Urinary bladder (tissue), 4 donors: ENCODE data around the gene NUB1. TPM values are rescaled to one million over a fixed set of nuclear protein-coding genes. Genes with fewer than 3 reads are reported as not detected.

Experiments
- DNase-seq: peaks from one replicate; pipeline ENCODE4 v3.0.0-alpha.2; 2015; ENCODE audit errors: extremely low spot score
- H3K27ac ChIP-seq: one replicate; pipeline ENCODE4 v1.5.1; 2013; ENCODE audit warnings: low read depth, mild to moderate bottlenecking, moderate library complexity
- H3K36me3 ChIP-seq: one replicate; pipeline ENCODE4 v1.6.1; 2013; ENCODE audit warnings: mild to moderate bottlenecking, moderate library complexity; ENCODE audit not compliant: insufficient read depth
- H3K4me1 ChIP-seq: one replicate; pipeline ENCODE4 v1.6.1; 2013; ENCODE audit warnings: mild to moderate bottlenecking, moderate library complexity; ENCODE audit not compliant: insufficient read depth
- H3K4me3 ChIP-seq: one replicate; pipeline ENCODE4 v1.5.1; 2013; ENCODE audit warnings: low read depth, low read length
- WGBS: extraction: QIAGEN DNeasy Blood & Tissue Kit; methylation state at CpG from one replicate; pipeline ENCODE4 v1.1.7; 2013; 5-methylcytosine and 5-hydroxymethylcytosine counted together
- polyA plus RNA-seq: library from polyadenylated mRNA; stranded (reverse); fragments of 200-250 nt; gene quantifications from one replicate; pipeline ENCODE4 v1.2.3, GENCODE V29; 2013
- total RNA-seq: library from RNA; depleted of rRNA; stranded (reverse); fragments of >200 nt; gene quantifications from one replicate; pipeline ENCODE4 v1.2.3, GENCODE V29; 2014
- donor health status: healthy with polysubstance abuse.
- donor health status: healthy.

Gene NUB1
- total and polyA plus RNA-seq, 2 donors: 41.4 to 45.6 TPM

GRCh38 chr7:151422212-151422611 lies 80.6 kb downstream of the NUB1 start:
- DNase-seq: no peak
- WGBS: 88% methylated on average over 5 of the region's 5 CpGs
- H3K4me1 ChIP-seq: no peaks in the 10 kb centered on the region

GRCh38 chr7:151423226-151423625 lies 81.6 kb downstream of the NUB1 start:
- Histone ChIP-seq H3K36me3 (no peaks in the 10 kb centered on the region), H3K27ac (no peak overlapping the region), H3K4me1 (no peaks in the 10 kb centered on the region), H3K4me3 (no peak overlapping the region)
- WGBS: 83% methylated on average over 7 of the region's 7 CpGs
- no peak for DNase-seq

More at GRCh38 chr7:151422212-151422611, 80.6 kb downstream of the NUB1 start:
- H3K27ac ChIP-seq: no peak overlapping the region
- H3K4me3 ChIP-seq: no peak overlapping the region
- no peaks in the 10 kb centered on the region for H3K36me3 ChIP-seq

- WGBS: 83% methylated on average over 5 of the region's 5 CpGs
- no peak for DNase-seq
- no peaks in the 10 kb centered on the region for H3K4me1 ChIP-seq
Observed at GRCh38 chr7:151423936-151424335, 82.3 kb downstream of the NUB1 start.

GRCh38 chr7:151424799-151425198 lies 83.2 kb downstream of the NUB1 start:
- no peaks in the 10 kb centered on the region for H3K36me3 ChIP-seq
- WGBS: 62% methylated on average over 5 of the region's 5 CpGs
- no peak for DNase-seq
- no peak overlapping the region for H3K27ac ChIP-seq
- H3K4me1 ChIP-seq: no peaks in the 10 kb centered on the region
- H3K4me3 ChIP-seq: no peak overlapping the region

More at GRCh38 chr7:151423936-151424335, 82.3 kb downstream of the NUB1 start:
- no peaks in the 10 kb centered on the region for H3K36me3 ChIP-seq
- no peak overlapping the region for H3K27ac ChIP-seq
- no peak overlapping the region for H3K4me3 ChIP-seq

- Histone ChIP-seq H3K36me3 (no peaks in the 10 kb centered on the region), H3K4me1 (no peaks in the 10 kb centered on the region), H3K4me3 (no peak overlapping the region), H3K27ac (peak overlapping the region; percentile 85)
- DNase-seq: no peak
- WGBS: 29% methylated on average over 7 of the region's 7 CpGs
Observed at GRCh38 chr7:151425670-151426440, 84.2 kb downstream of the NUB1 start.

- Histone ChIP-seq H3K36me3 (no peaks in the 10 kb centered on the region), H3K4me3 (no peak overlapping the region), H3K27ac (peak overlapping the region; percentile 85), H3K4me1 (no peaks in the 10 kb centered on the region)
- WGBS: 17% methylated on average over 14 of the region's 14 CpGs
- DNase-seq: no peak
Observed at GRCh38 chr7:151426441-151426903, 84.9 kb downstream of the NUB1 start.

- Histone ChIP-seq H3K4me3 (no peak overlapping the region), H3K36me3 (no peaks in the 10 kb centered on the region), H3K4me1 (no peaks in the 10 kb centered on the region), H3K27ac (peak overlapping the region; percentile 46)
- WGBS: 83% methylated on average over 23 of the region's 23 CpGs
- no peak for DNase-seq
Observed at GRCh38 chr7:151426904-151427704, 85.5 kb downstream of the NUB1 start.

- Histone ChIP-seq H3K4me3 (no peak overlapping the region), H3K36me3 (no peaks in the 10 kb centered on the region), H3K4me1 (no peaks in the 10 kb centered on the region), H3K27ac (no peak overlapping the region)
- WGBS: 81% methylated on average over 10 of the region's 10 CpGs
- no peak for DNase-seq
Observed at GRCh38 chr7:151427705-151428377, 86.2 kb downstream of the NUB1 start.

Other genes starting within 250 kb of the NUB1 start
- not detected for gene GBX1, start 174.1 kb upstream of the NUB1 start, total RNA-seq
- not detected for gene GBX1, start 174.1 kb upstream of the NUB1 start, polyA plus RNA-seq
- gene ASB10, start 154.6 kb upstream of the NUB1 start, total RNA-seq: not detected
- gene ASB10, start 154.6 kb upstream of the NUB1 start, polyA plus RNA-seq: not detected
- gene H2BK1, start 131.3 kb upstream of the NUB1 start, total RNA-seq: not detected
- gene H2BK1, start 131.3 kb upstream of the NUB1 start, polyA plus RNA-seq: not detected
- 14.1 TPM for gene ABCF2, start 114.6 kb upstream of the NUB1 start, total RNA-seq
- 29.6 TPM for gene ABCF2, start 114.6 kb upstream of the NUB1 start, polyA plus RNA-seq
- gene CHPF2, start 109.3 kb upstream of the NUB1 start, total RNA-seq: 25.2 TPM
- 23.0 TPM for gene CHPF2, start 109.3 kb upstream of the NUB1 start, polyA plus RNA-seq
- gene SMARCD3, start 93.1 kb upstream of the NUB1 start, total RNA-seq: 33.2 TPM
- 47.8 TPM for gene SMARCD3, start 93.1 kb upstream of the NUB1 start, polyA plus RNA-seq
- 6.8 TPM for gene WDR86, start 68.2 kb downstream of the NUB1 start, total RNA-seq
- gene WDR86, start 68.2 kb downstream of the NUB1 start, polyA plus RNA-seq: 4.2 TPM
- gene CRYGN, start 98.3 kb downstream of the NUB1 start, total RNA-seq: 0.16 TPM
- 0.67 TPM for gene CRYGN, start 98.3 kb downstream of the NUB1 start, polyA plus RNA-seq
- gene RHEB, start 178.1 kb downstream of the NUB1 start, total RNA-seq: 109 TPM
- gene RHEB, start 178.1 kb downstream of the NUB1 start, polyA plus RNA-seq: 109 TPM